Heart right ventricle (tissue), 16 donors: ENCODE results near the gene MAST3. TPM values are rescaled to one million over a fixed set of nuclear protein-coding genes. Genes with fewer than 3 reads are reported as not detected.
A peak's percentile ranks its signal among the peaks of the same experiment; 100 is the strongest.

Source experiments
- ATAC-seq, 8 donors: fragments of 200-7000 bp; cut with Tn5 transposase; one replicate each; pipeline ENCODE4 v1.9.1; 2020; ENCODE audit warnings: mild to moderate bottlenecking in 8 of 8, moderate library complexity in 8 of 8, moderate number of reproducible peaks in 1 of 8
- DNase-seq, 2 donors: peaks; one replicate each; pipeline ENCODE4 v3.0.0-alpha.2; 2020
- H3K27ac ChIP-seq, 10 donors: fragments of 200-600 bp; sonication (generic) in 2 of 10; one replicate each; pipeline versions ENCODE4 v1.5.0 to v1.8.0; 2020 to 2022; ENCODE audit warnings: mild to moderate bottlenecking in 3 of 10
- H3K27me3 ChIP-seq, 7 donors: fragments of 200-600 bp; one replicate each; pipeline ENCODE4 v1.8.0; 2021 to 2022; ENCODE audit warnings: mild to moderate bottlenecking in 2 of 7
- H3K36me3 ChIP-seq, 9 donors: fragments of 200-600 bp; sonication (generic) in 1 of 9; one replicate each; pipeline versions ENCODE4 v1.5.0 to v1.8.0; 2020 to 2022; ENCODE audit warnings: mild to moderate bottlenecking in 2 of 9
- H3K4me1 ChIP-seq, 9 donors: fragments of 200-600 bp; sonication (generic) in 1 of 9; one replicate each; pipeline versions ENCODE4 v1.5.0 to v1.8.0; 2020 to 2022; ENCODE audit warnings: mild to moderate bottlenecking in 4 of 9
- H3K4me3 ChIP-seq, 10 donors: fragments of 200-600 bp; sonication (generic) in 2 of 10; one replicate each; pipeline versions ENCODE4 v1.5.0 to v1.8.0; 2020 to 2022; ENCODE audit warnings: mild to moderate bottlenecking in 7 of 10, moderate library complexity in 2 of 10
- H3K9me3 ChIP-seq, 11 donors: fragments of 200-600 bp in 10 of 11; sonication (generic) in 2 of 11; one replicate each; pipeline versions ENCODE4 v1.5.0 to v1.8.0; 2013 to 2022; ENCODE audit warnings: mild to moderate bottlenecking in 2 of 11, control low read depth in 1 of 11, moderate library complexity in 1 of 11
- CTCF ChIP-seq, 9 donors: fragments of 200-600 bp; sonication (generic) in 2 of 9; IDR thresholded peaks; one replicate each; pipeline versions ENCODE4 v1.5.0 to v1.8.0; 2021 to 2022; ENCODE audit warnings: antibody characterized with exemption in 9 of 9, mild to moderate bottlenecking in 5 of 9, moderate library complexity in 1 of 9
- WGBS, 2 donors: extraction: QIAGEN DNeasy Blood & Tissue Kit; methylation state at CpG; one replicate each; pipeline ENCODE4 v1.1.7; 2013; ENCODE audit warnings: inconsistent platforms in 1 of 2; 5-methylcytosine and 5-hydroxymethylcytosine counted together
- intact Hi-C, 10 donors: fragments of 100-400 bp; cut with DNase I; formaldehyde crosslinking; loops; one replicate each; pipeline versions ENCODE4 v1.11.1 to v1.14.2; 2022
- polyA plus RNA-seq, 2 donors: library from polyadenylated mRNA; stranded (reverse); fragments of 200-250 nt; gene quantifications; one replicate each; pipeline ENCODE4 v1.2.3, GENCODE V29; 2013
- total RNA-seq, 10 donors: library from RNA; stranded (reverse); fragmentation: NEBNext Ultra II Directional in 3 of 10; extraction: Animal tissue kit (Norgen Biotek cat#: 25700) in 3 of 10; gene quantifications; one replicate each; pipeline versions ENCODE4 v1.2.1 to v1.2.4, GENCODE V29; 2021 to 2023
- donor health status: Arrhythmogenic right ventricular cardiomyopathy.
- donor health status: ischemic (EF 13 %, LVEDD 7.1; RV severe dilation, severe dysfunction).
- donor health status: healthy with polysubstance abuse.
- donor health status: DM: no; HTN: yes; CAD: no.
- donor health status: DM: no; HTN: no; CAD: no.
- donor health status: ischemic (EF 25% LVEDD 6.9; RV normal size, moderate dysfunction).
- donor health status: ischemic (EF 25% LVEDD 5.7; RV mildly dilated, moderate dysfunction).
- donor health status: healthy.
- donor health status: DM: yes; HTN: yes; CAD: no.
- donor health status: Ischemic cardiomyopathy.
- donor health status: ischemic (EF 35%, LVEDD 5.7; RV mildly dilated, moderate dysfunction).
- donor health status: nonischemic (EF 11% LVEDD 7.7; RV severe dilation, severe dysfunction).
- donor health status: DM: yes; HTN: yes; CAD: no.
- donor health status: PGD.
- donor health status: ischemic (EF 29% LVEDD 5.4; RV normal size, mild dysfunction).
- donor health status: nonischemic (EF 23%, LVEDD 6.1; RV moderate dilation, normal function).

Gene MAST3
- total and polyA plus RNA-seq, 12 donors: 1.5 to 6.4 (median 4.1) TPM

DNA sequence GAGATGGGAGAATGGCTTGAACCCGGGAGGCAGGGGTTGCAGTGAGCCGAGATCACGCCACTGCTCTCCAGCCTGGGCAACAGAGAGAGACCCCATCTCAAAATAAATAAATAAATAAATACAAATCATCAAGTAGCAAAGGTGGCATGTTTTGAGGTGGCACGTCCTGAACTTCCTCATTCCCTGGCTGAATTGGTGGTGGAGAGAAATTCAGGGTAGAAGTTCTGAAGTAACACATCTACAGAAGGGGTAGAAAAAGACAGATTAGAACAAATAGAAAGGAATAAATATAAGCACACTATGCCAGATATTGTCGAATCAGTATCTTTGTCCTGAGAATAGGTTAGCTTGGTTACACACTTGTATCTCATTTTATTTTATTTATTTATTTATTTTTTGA, 82.4 kb downstream of the MAST3 start:
- DNase-seq: no peak
- 92% methylated on average over 5 of the region's 5 CpGs for WGBS, 2 donors
- peaks cover 0 to 55% (median 0%) of the 10 kb centered on the region in 9 donors for H3K4me1 ChIP-seq
- intact Hi-C loops: no loop called here
- no peak for TF ChIP-seq CTCF (IDR thresholded peaks at IDR 0.05)
- H3K27ac ChIP-seq: peak overlapping the region in 1 of 10 donors; percentile 85
- ATAC-seq: no peak
- peaks cover 0 to 42% (median 0%) of the 10 kb centered on the region in 9 donors for H3K36me3 ChIP-seq
- no peaks in the 10 kb centered on the region for H3K9me3 ChIP-seq
- no peaks in the 10 kb centered on the region for H3K27me3 ChIP-seq
- no peak overlapping the region for H3K4me3 ChIP-seq

GRCh38 chr19:18183529-18183928, 86.0 kb downstream of the MAST3 start:
- intact Hi-C loops: no loop called here

GRCh38 chr19:18185538-18185937, 88.0 kb downstream of the MAST3 start:
- no peak for TF ChIP-seq CTCF (IDR thresholded peaks at IDR 0.05)
- no peaks in the 10 kb centered on the region for H3K9me3 ChIP-seq
- no peak for ATAC-seq
- H3K4me3 ChIP-seq: no peak overlapping the region
- DNase-seq: no peak
- H3K27ac ChIP-seq: no peak overlapping the region
- 63 to 67% methylated on average over 6 of the region's 6 CpGs for WGBS, 2 donors
- H3K4me1 ChIP-seq: peaks cover 0 to 7% (median 0%) of the 10 kb centered on the region in 9 donors
- intact Hi-C loops: no loop called here
- H3K27me3 ChIP-seq: no peaks in the 10 kb centered on the region
- no peaks in the 10 kb centered on the region for H3K36me3 ChIP-seq

More at GRCh38 chr19:18183529-18183928, 86.0 kb downstream of the MAST3 start:
- DNase-seq (no peak), ATAC-seq (no peak)
- H3K4me3 ChIP-seq: no peak overlapping the region
- H3K27me3 ChIP-seq: no peaks in the 10 kb centered on the region
- no peak for TF ChIP-seq CTCF (IDR thresholded peaks at IDR 0.05)
- no peaks in the 10 kb centered on the region for H3K9me3 ChIP-seq
- H3K27ac ChIP-seq: no peak overlapping the region
- H3K36me3 ChIP-seq: peaks cover 0 to 6% (median 0%) of the 10 kb centered on the region in 9 donors
- peaks cover 0 to 21% (median 0%) of the 10 kb centered on the region in 9 donors for H3K4me1 ChIP-seq

DNA sequence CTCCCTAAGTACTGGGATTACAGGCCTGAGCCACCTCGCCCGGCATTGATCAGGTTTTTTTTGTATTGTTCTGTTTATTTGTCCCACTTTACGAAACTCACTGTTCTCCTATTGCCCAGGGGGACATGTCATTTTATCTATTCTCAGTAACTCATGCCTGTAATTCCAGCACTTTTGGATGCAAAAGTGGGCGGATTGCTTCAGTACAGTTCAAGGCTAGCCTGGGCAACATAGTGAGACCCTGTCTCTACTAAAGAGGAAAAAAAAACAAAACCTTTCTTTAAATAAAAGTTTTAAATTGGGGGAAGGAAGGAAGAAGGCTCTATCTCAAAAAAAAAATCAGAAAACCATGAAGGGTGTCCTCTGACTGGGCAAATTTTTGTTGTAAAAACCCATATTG, 92.7 kb downstream of the MAST3 start:
- Histone ChIP-seq H3K27me3 (no peaks in the 10 kb centered on the region), H3K27ac (no peak overlapping the region), H3K36me3 (peaks cover 0 to 5% (median 0%) of the 10 kb centered on the region in 9 donors), H3K4me3 (no peak overlapping the region), H3K4me1 (peaks cover 8 to 34% (median 19%) of the 10 kb centered on the region in 9 donors), H3K9me3 (no peaks in the 10 kb centered on the region)
- no peak for DNase-seq
- no peak for ATAC-seq
- TF ChIP-seq CTCF (IDR thresholded peaks at IDR 0.05): no peak
- 94% methylated on average over 4 of the region's 4 CpGs for WGBS, 2 donors
- intact Hi-C loops: loop anchor here in 4 of 10 donors (5.0 to 10.0 kb wide), 3 partner anchors 62 to 617 kb away; partner anchors contain the start of gene LSM4 (in 1 of the 4)
